ENCODE measurements around the gene SRRD. TPM values are rescaled to one million over a fixed set of nuclear protein-coding genes. Genes with fewer than 3 reads are reported as not detected.
A peak's percentile ranks its signal among the peaks of the same experiment; 100 is the strongest.

Gene SRRD
- total RNA-seq, 1 donor from 2014 or later, result 34.4 TPM

- no peaks in the 10 kb centered on the region for H3K9me3 Mint-ChIP-seq (ENCODE audit: unreplicated experiment)
- Histone ChIP-seq H3K27me3 (ENCODE audit: insufficient read depth, low read length) (no peaks in the 10 kb centered on the region), H3K4me2 (ENCODE audit: low read length) (peak within 1 kb of the TSS; percentile 92), H3K9ac (ENCODE audit: low read length) (peak within 1 kb of the TSS; percentile 97), H3K9me3 (ENCODE audit: insufficient read depth, low read depth, low read length) (no peaks in the 10 kb centered on the region), H3K4me1 (ENCODE audit: insufficient read depth, low read length) (peaks cover 17% of the 10 kb centered on the region), H3K4me3 (ENCODE audit: insufficient read depth, low read depth, low read length) (peak within 1 kb of the TSS; percentile 99), H3K79me2 (ENCODE audit: insufficient read depth, low read length) (peaks cover 51% of the 10 kb centered on the region), H3K36me3 (ENCODE audit: insufficient read depth, low read length) (peaks cover 18% of the 10 kb centered on the region), H2AFZ (ENCODE audit: low read depth, low read length) (peak within 1 kb of the TSS; percentile 98), H3K27ac (ENCODE audit: low read depth, low read length) (peak within 1 kb of the TSS; percentile 76), H4K20me1 (ENCODE audit: insufficient read depth, low read length) (peaks cover 6% of the 10 kb centered on the region)
- H3K36me3 Mint-ChIP-seq (ENCODE audit: low read depth, unreplicated experiment), result peaks cover 9% of the 10 kb centered on the region
- DNase-seq (ENCODE audit: low read depth) (peak; percentile 86), FAIRE-seq (no peak)
- H3K27ac Mint-ChIP-seq (ENCODE audit: unreplicated experiment), result peak within 1 kb of the TSS; percentile 90
- TF ChIP-seq CTCF (IDR thresholded peaks at IDR 0.05; ENCODE audit: insufficient read depth, low read depth, low read length) (no peak), EZH2 (IDR thresholded peaks at IDR 0.05; ENCODE audit: insufficient read depth, low read length) (no peak)
- peaks cover 20% of the 10 kb centered on the region for H3K4me1 Mint-ChIP-seq (ENCODE audit: low read depth, unreplicated experiment)
- peak within 1 kb of the TSS; percentile 99 for H3K4me3 Mint-ChIP-seq (ENCODE audit: unreplicated experiment)
- no peaks in the 10 kb centered on the region for H3K27me3 Mint-ChIP-seq (ENCODE audit: low read depth, unreplicated experiment)
Observed at GRCh38 chr22:26512149-26512793, 28.6 kb downstream of the SRRD start, which contains the start of gene TFIP11. Gene TFIP11 (minus strand): TSS chr22:26512473. CDS start chr22:26510272, 2,201 bp downstream.

- TF ChIP-seq CTCF (IDR thresholded peaks at IDR 0.05; ENCODE audit: insufficient read depth, low read depth, low read length) (no peak), EZH2 (IDR thresholded peaks at IDR 0.05; ENCODE audit: insufficient read depth, low read length) (no peak)
- H2AFZ ChIP-seq (ENCODE audit: low read depth, low read length), result no peak overlapping the region
- no peak overlapping the region for H3K27ac Mint-ChIP-seq (ENCODE audit: unreplicated experiment)
- DNase-seq (ENCODE audit: low read depth), result no peak
- no peak for FAIRE-seq
- peak overlapping the region; percentile 99 for H3K4me3 Mint-ChIP-seq (ENCODE audit: unreplicated experiment)
- no peaks in the 10 kb centered on the region for H3K27me3 ChIP-seq (ENCODE audit: insufficient read depth, low read length)
- H3K9me3 Mint-ChIP-seq (ENCODE audit: unreplicated experiment), result no peaks in the 10 kb centered on the region
- peak overlapping the region; percentile 92 for H3K4me2 ChIP-seq (ENCODE audit: low read length)
- H3K4me1 ChIP-seq (ENCODE audit: insufficient read depth, low read length), result peaks cover 17% of the 10 kb centered on the region
- no peak overlapping the region for H3K27ac ChIP-seq (ENCODE audit: low read depth, low read length)
- H3K36me3 ChIP-seq (ENCODE audit: insufficient read depth, low read length), result peaks cover 11% of the 10 kb centered on the region
- H3K4me3 ChIP-seq (ENCODE audit: insufficient read depth, low read depth, low read length), result peak overlapping the region; percentile 99
- peaks cover 46% of the 10 kb centered on the region for H3K79me2 ChIP-seq (ENCODE audit: insufficient read depth, low read length)
- peaks cover 5% of the 10 kb centered on the region for H4K20me1 ChIP-seq (ENCODE audit: insufficient read depth, low read length)
- H3K9me3 ChIP-seq (ENCODE audit: insufficient read depth, low read depth, low read length), result no peaks in the 10 kb centered on the region
- H3K9ac ChIP-seq (ENCODE audit: low read length), result peak overlapping the region; percentile 97
- no peaks in the 10 kb centered on the region for H3K27me3 Mint-ChIP-seq (ENCODE audit: low read depth, unreplicated experiment)
- peaks cover 9% of the 10 kb centered on the region for H3K36me3 Mint-ChIP-seq (ENCODE audit: low read depth, unreplicated experiment)
- peaks cover 20% of the 10 kb centered on the region for H3K4me1 Mint-ChIP-seq (ENCODE audit: low read depth, unreplicated experiment)
Observed at GRCh38 chr22:26513838-26514237, 30.2 kb downstream of the SRRD start.

Measured in astrocyte (in vitro differentiated cells and primary cell).